Measurements from ENCODE around the gene RXYLT1.
"Not testable (repeated sequence)": the region's sequence is repeated elsewhere in the genome, so short reads cannot be mapped to it uniquely, and the experiment has no call there.

RXYLT1 gene, protein sequence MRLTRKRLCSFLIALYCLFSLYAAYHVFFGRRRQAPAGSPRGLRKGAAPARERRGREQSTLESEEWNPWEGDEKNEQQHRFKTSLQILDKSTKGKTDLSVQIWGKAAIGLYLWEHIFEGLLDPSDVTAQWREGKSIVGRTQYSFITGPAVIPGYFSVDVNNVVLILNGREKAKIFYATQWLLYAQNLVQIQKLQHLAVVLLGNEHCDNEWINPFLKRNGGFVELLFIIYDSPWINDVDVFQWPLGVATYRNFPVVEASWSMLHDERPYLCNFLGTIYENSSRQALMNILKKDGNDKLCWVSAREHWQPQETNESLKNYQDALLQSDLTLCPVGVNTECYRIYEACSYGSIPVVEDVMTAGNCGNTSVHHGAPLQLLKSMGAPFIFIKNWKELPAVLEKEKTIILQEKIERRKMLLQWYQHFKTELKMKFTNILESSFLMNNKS

DNA sequence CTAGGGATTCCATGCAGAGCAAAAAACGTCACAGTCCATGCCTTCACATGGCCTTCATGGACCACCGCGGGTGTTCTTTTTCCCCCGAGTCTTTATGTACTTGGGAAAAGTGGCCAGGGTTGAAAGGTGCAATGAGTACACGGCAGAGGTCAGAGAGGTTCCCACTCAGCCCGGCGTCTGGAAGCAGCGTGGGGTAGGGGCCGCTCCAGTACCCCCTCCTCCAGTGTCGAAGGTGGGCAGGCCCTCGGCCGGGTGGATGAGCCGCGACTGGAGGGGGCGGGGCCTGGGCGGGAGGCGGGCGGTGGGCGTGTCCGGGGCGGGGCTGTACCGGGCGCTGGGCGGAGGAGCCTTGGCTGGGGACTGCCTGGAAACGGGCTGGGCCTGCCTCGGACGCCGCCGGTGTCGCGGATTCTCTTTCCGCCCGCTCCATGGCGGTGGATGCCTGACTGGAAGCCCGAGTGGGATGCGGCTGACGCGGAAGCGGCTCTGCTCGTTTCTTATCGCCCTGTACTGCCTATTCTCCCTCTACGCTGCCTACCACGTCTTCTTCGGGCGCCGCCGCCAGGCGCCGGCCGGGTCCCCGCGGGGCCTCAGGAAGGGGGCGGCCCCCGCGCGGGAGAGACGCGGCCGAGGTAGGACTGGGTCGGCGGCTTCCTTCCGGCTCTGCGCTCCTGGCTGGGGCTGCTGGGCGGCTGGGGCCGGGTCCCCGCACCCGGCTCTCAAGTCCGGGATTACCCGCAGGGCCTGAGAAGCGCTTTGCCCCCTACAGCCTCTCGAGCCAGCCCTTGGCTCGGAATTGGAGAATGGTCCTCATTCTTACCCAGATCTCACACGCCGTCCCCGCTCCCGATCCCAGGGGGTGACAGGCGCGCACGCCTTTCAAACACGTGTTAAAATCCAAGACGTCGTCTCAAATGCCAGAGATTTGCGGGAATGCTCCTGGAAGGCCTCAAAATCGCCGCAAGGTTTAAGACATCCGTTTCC, at the start of gene RXYLT1:
TSS of gene RXYLT1 (plus strand) at position 412 of the 984 bp plus-strand sequence. CDS start at position 464, 52 bp downstream.
- H3K4me3 ChIP-seq (ENCODE audit: low read depth, low read length): peak within 1 kb of the TSS; percentile 76
- peak within 1 kb of the TSS; percentile 95 for H3K27ac ChIP-seq
- peaks cover 15% of the 10 kb centered on the region for H3K36me3 ChIP-seq
- TF ChIP-seq, protein P1, sequence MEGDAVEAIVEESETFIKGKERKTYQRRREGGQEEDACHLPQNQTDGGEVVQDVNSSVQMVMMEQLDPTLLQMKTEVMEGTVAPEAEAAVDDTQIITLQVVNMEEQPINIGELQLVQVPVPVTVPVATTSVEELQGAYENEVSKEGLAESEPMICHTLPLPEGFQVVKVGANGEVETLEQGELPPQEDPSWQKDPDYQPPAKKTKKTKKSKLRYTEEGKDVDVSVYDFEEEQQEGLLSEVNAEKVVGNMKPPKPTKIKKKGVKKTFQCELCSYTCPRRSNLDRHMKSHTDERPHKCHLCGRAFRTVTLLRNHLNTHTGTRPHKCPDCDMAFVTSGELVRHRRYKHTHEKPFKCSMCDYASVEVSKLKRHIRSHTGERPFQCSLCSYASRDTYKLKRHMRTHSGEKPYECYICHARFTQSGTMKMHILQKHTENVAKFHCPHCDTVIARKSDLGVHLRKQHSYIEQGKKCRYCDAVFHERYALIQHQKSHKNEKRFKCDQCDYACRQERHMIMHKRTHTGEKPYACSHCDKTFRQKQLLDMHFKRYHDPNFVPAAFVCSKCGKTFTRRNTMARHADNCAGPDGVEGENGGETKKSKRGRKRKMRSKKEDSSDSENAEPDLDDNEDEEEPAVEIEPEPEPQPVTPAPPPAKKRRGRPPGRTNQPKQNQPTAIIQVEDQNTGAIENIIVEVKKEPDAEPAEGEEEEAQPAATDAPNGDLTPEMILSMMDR (IDR thresholded peaks at IDR 0.05; ENCODE audit: low read depth, low read length): no peak
- H3K9me3 ChIP-seq (ENCODE audit: severe bottlenecking): no peaks in the 10 kb centered on the region
- peak; percentile 84 for DNase-seq
- no peaks in the 10 kb centered on the region for H3K27me3 ChIP-seq (ENCODE audit: insufficient read depth, low read depth, severe bottlenecking)

DNA sequence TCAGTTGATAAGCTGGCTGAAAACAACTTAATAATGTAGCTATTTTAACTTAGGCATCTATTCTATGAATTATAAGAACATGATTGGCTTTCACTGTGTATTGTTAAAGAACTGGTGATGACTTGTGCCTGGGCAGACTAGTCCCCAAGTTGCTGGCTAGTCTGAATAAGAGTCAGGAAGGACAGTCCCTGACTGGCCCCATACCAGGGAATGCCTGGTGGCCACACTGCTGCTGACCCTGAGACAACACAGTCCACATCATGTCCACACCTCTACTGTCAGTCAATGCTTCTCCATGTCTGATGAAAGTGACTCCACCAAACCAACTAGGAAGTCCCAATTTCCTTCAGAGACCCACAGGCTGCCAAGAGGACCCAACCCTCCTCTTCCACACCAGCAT, 46.9 kb upstream of the RXYLT1 start:
- H3K36me3 ChIP-seq; H3K4me3 ChIP-seq (ENCODE audit: low read depth, low read length); H3K27me3 ChIP-seq (ENCODE audit: insufficient read depth, low read depth, severe bottlenecking); DNase-seq; H3K9me3 ChIP-seq (ENCODE audit: severe bottlenecking); H3K27ac ChIP-seq: not testable (repeated sequence)

DNA sequence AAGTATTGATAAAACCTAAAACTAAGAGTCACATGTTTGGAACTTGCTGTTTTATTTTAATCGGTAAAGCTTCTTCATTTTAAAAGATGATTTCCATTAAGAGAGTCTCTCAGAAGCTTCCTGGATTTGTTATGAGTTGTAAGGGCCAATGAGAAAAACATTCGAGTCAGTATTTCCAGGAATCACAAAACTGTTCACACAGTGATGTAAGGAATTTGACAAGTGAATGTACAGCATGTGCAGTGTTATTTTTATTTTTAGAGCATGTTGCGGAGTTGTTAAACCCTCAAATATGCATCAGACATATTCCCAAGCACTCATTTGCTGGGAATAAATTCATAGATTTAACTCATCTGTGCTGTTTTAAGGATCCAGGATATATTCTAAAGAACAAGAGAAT, 46.1 kb upstream of the RXYLT1 start:
- H3K27me3 ChIP-seq (ENCODE audit: insufficient read depth, low read depth, severe bottlenecking); DNase-seq; H3K4me3 ChIP-seq (ENCODE audit: low read depth, low read length); H3K36me3 ChIP-seq; H3K9me3 ChIP-seq (ENCODE audit: severe bottlenecking); H3K27ac ChIP-seq: not testable (repeated sequence)

DNA sequence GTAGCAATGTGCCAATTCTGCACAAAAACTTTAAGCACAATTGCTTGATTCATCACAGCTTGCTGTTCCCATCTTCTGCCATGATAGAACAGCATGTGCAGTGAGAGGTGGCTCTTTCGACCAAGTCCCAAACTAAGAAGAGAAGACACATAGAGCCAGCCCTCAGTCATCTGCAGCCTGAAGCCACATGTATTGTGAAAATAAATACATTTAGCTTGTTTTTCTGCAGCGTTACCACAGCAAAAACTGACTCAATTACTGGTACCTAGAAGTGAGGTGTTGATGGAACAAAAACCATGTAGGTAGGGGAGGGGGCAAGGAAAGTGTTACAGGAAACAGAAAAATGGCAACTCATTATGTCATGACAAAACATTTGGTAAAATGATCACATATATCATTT, 39.2 kb upstream of the RXYLT1 start:
- H3K27me3 ChIP-seq (ENCODE audit: insufficient read depth, low read depth, severe bottlenecking): not testable (repeated sequence)

DNA sequence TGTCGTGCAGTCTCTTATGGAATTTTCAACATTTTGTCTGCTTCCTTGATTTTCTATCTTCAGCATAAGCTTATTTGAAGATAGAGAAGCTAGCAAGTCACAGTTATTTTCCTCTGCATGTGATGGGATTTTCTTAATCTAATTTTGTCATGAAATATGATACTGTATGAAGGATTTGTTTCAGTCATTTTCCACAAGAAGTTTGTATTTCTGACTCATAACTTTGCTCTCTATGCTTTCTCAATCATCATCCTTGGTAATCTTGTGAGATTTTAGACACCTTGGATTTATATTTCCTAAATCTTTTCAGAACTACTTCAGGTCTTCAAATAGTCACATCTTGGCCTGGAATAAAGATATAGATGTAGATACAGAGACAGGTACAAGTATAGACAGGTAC, 38.3 kb upstream of the RXYLT1 start:
- not testable (repeated sequence) for H3K9me3 ChIP-seq (ENCODE audit: severe bottlenecking); H3K27me3 ChIP-seq (ENCODE audit: insufficient read depth, low read depth, severe bottlenecking); DNase-seq; H3K4me3 ChIP-seq (ENCODE audit: low read depth, low read length); H3K27ac ChIP-seq; H3K36me3 ChIP-seq

More for the DNA sequence above, 39.2 kb upstream of the RXYLT1 start:
- not testable (repeated sequence) for H3K4me3 ChIP-seq (ENCODE audit: low read depth, low read length); H3K36me3 ChIP-seq; H3K27ac ChIP-seq; DNase-seq; H3K9me3 ChIP-seq (ENCODE audit: severe bottlenecking)

DNA sequence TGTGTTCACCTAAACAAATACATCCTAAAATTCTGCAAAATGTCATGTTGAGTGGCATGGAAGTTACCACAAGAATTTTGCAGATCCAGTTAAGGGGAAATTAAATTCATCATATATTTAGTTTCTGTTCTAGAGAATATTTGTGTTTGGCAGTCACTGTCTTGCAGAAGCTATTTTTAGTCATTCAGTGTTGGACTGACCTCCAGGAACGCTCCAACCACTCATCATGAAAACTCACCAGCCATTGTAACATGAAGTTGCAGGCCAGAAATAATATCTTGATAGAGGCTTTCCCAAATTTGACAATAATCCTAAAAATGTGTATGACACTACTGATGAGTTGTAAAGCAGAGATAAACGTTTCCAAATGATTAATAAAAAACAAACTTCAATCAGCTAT, 35.6 kb upstream of the RXYLT1 start:
- not testable (repeated sequence) for DNase-seq; H3K27ac ChIP-seq; H3K4me3 ChIP-seq (ENCODE audit: low read depth, low read length); H3K27me3 ChIP-seq (ENCODE audit: insufficient read depth, low read depth, severe bottlenecking); H3K36me3 ChIP-seq; H3K9me3 ChIP-seq (ENCODE audit: severe bottlenecking)

DNA sequence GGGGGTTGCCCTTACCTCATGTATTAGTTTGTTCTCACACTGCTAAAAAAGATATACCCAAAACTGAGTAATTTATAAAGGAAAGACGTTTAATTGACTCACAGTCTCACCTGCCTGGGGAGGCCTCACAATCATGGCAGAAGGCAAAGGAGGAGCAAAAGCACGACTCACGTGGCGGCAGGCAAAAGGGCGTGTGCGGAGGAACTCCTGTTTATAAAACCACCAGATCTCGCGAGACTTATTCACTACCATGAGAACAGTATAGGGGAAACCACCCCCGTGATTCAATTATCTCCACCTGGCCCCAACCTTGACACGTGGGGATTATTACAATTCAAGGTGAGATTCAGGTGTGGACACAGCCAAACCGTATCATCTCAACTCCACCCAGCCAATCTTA, 33.2 kb upstream of the RXYLT1 start:
- H3K27me3 ChIP-seq (ENCODE audit: insufficient read depth, low read depth, severe bottlenecking); DNase-seq: not testable (repeated sequence)

DNA sequence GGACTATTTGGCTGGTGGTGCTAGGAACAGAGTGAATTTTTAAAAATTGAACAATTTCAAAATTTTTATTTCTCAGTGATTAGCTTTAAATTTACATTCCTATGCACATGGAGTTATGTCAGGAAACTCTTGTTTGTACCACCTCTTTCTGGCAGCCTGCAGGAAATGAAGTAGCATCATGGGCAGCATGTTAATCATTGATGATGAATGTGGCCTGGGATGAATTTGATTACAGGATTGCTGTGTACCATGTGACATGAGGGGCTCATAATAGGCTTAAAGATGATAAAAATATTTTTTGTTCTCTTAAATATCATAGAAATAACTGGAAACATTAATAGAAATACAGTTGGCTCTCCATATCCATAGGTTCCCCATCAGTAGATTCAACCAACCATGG, 32.6 kb upstream of the RXYLT1 start:
- DNase-seq; H3K27me3 ChIP-seq (ENCODE audit: insufficient read depth, low read depth, severe bottlenecking); H3K36me3 ChIP-seq; H3K9me3 ChIP-seq (ENCODE audit: severe bottlenecking); H3K27ac ChIP-seq; H3K4me3 ChIP-seq (ENCODE audit: low read depth, low read length): not testable (repeated sequence)

More for the DNA sequence above, 33.2 kb upstream of the RXYLT1 start:
- not testable (repeated sequence) for H3K4me3 ChIP-seq (ENCODE audit: low read depth, low read length); H3K27ac ChIP-seq; H3K36me3 ChIP-seq; H3K9me3 ChIP-seq (ENCODE audit: severe bottlenecking)

DNA sequence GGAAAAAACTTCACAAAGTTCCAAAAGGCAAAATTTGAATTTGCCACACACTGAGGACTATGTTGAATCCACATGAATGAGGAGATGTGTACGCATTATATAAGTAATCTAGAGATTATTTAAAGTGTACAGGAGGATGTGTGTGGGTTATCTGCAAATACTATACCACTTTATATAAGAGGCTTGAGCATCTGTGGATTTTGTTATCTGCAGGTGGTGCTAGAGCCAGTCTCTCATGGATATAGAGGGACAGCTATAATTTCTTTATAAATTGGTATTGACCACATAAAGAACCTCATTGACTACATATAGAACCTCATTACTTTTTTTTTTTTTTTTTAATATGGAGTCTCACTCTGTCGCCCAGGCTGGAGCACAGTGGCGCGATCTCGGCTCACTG, 32.2 kb upstream of the RXYLT1 start:
- H3K27ac ChIP-seq: no peak overlapping the region
- H3K4me3 ChIP-seq (ENCODE audit: low read depth, low read length): no peak overlapping the region
- DNase-seq: no peak
- H3K27me3 ChIP-seq (ENCODE audit: insufficient read depth, low read depth, severe bottlenecking): no peaks in the 10 kb centered on the region
- H3K9me3 ChIP-seq (ENCODE audit: severe bottlenecking): no peaks in the 10 kb centered on the region
- H3K36me3 ChIP-seq: no peaks in the 10 kb centered on the region
- TF ChIP-seq, protein P1 (IDR thresholded peaks at IDR 0.05; ENCODE audit: low read depth, low read length): no peak

Measured in WERI-Rb-1 (cell line).